Fibroblast of villous mesenchyme (primary cell): ENCODE measurements around the gene UCP2. TPM values are rescaled to one million over a fixed set of nuclear protein-coding genes. Genes with fewer than 3 reads are reported as not detected.
A peak's percentile ranks its signal among the peaks of the same experiment; 100 is the strongest.

Experiments
- DNase-seq: peaks from one replicate; pipeline ENCODE4 v3.0.0-alpha.2; 2010; ENCODE audit warnings: low read depth
- H3K4me3 ChIP-seq: 2 replicates; pipeline ENCODE4 v1.5.1; 2011; ENCODE audit warnings: low read depth, mild to moderate bottlenecking, low read length
- CTCF ChIP-seq: IDR thresholded peaks from 2 replicates; pipeline ENCODE4 v1.5.1; 2012; ENCODE audit warnings: low read depth, mild to moderate bottlenecking, low read length; ENCODE audit not compliant: insufficient read depth
- total RNA-seq: library from RNA; depleted of rRNA; stranded (reverse); fragments of >200 nt; gene quantifications from 2 replicates; pipeline ENCODE4 v1.2.3, GENCODE V29; 2012

Gene UCP2
- total RNA-seq: 2.6 and 6.1 TPM in 2 replicates

- TF ChIP-seq CTCF: no peak
- DNase-seq: peak; percentile 86
- peak within 1 kb of the TSS; percentile 83 for H3K4me3 ChIP-seq
Observed at GRCh38 chr11:73982595-73982989, at the start of gene UCP2. TSS of gene UCP2 (minus strand) at chr11:73982843. CDS start at chr11:73978378, 4,465 bp downstream.

GRCh38 chr11:74030723-74031676 is 48.4 kb upstream of the UCP2 start:
- no peak overlapping the region for H3K4me3 ChIP-seq
- no peak for TF ChIP-seq CTCF
- no peak for DNase-seq

GRCh38 chr11:74025467-74026166 is 43.0 kb upstream of the UCP2 start:
- no peak overlapping the region for H3K4me3 ChIP-seq
- DNase-seq: peak; percentile 71
- TF ChIP-seq CTCF: no peak

GRCh38 chr11:74024261-74025029 is 41.8 kb upstream of the UCP2 start:
- no peak overlapping the region for H3K4me3 ChIP-seq
- DNase-seq: peak; percentile 87
- no peak for TF ChIP-seq CTCF

- no peak for TF ChIP-seq CTCF
- no peak for DNase-seq
- H3K4me3 ChIP-seq: no peak overlapping the region
Observed at GRCh38 chr11:74023276-74023675, 40.6 kb upstream of the UCP2 start.

- no peak overlapping the region for H3K4me3 ChIP-seq
- TF ChIP-seq CTCF: no peak
- DNase-seq: no peak
Observed at GRCh38 chr11:74022546-74022945, 39.9 kb upstream of the UCP2 start.
